ENCODE data around the gene OTUB2.

- TF ChIP-seq CTCF (IDR thresholded peaks at IDR 0.05) (no peak), POLR2A (IDR thresholded peaks at IDR 0.05) (no peak)
These were observed 36.2 kb upstream of the OTUB2 start for GRCh38 chr14:93989939-93990338.

Measured in esophagus squamous epithelium (tissue), 4 donors.